ENCODE data around the gene DROSHA. TPM values are rescaled to one million over a fixed set of nuclear protein-coding genes. Genes with fewer than 3 reads are reported as not detected.

DROSHA gene
- total and polyA plus RNA-seq, 8 donors, result 25.2 to 77.2 (median 44.0) TPM

DNA sequence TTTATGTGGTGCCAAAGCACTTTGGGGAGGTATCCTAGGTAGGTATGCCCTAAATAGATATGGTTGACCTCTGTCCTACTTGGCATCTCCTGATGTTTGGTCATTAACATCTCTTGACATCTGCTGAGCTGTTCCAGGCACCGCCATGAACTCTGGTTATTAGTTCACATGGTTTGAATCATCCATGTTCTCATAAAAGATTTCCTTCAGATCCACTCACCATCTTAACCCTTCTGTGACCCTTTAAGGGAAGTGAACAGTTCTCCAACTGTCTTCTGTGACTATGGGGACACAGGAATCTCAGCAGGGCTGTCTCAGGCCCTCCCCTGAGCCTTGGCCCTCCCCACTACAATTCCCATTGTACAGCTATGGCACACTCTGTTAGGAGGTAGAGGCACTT lies 170.7 kb downstream of the DROSHA start:
- 39 to 73% (median 68%) methylated on average over 1 of the region's 1 CpG for WGBS, 5 donors

GRCh38 chr5:31359839-31360238 lies 172.1 kb downstream of the DROSHA start:
- DNase-seq, result no peak
- no peak for TF ChIP-seq POLR2A (IDR thresholded peaks at IDR 0.05)
- TF ChIP-seq CTCF (IDR thresholded peaks at IDR 0.05), result no peak
- no peak for TF ChIP-seq POLR2AphosphoS5 (IDR thresholded peaks at IDR 0.05)
- no peak for TF ChIP-seq EP300 (IDR thresholded peaks at IDR 0.05)
- Histone ChIP-seq H3K4me1 (no peaks in the 10 kb centered on the region), H3K36me3 (no peaks in the 10 kb centered on the region), H3K27me3 (no peaks in the 10 kb centered on the region), H3K4me3 (no peak overlapping the region), H3K27ac (no peak overlapping the region), H3K9me3 (peaks cover 0 to 7% (median 2%) of the 10 kb centered on the region in 4 donors)
- WGBS, 5 donors, result 39 to 78% (median 63%) methylated on average over 3 of the region's 3 CpGs
- intact Hi-C loops (cut with DNase I; ENCODE audit: low total_unique reads), result no loop called here

More for the DNA sequence above, 170.7 kb downstream of the DROSHA start:
- no peaks in the 10 kb centered on the region for H3K27me3 ChIP-seq
- no peak for TF ChIP-seq POLR2A (IDR thresholded peaks at IDR 0.05)
- no peak for TF ChIP-seq POLR2AphosphoS5 (IDR thresholded peaks at IDR 0.05)
- TF ChIP-seq EP300 (IDR thresholded peaks at IDR 0.05), result no peak
- TF ChIP-seq CTCF (IDR thresholded peaks at IDR 0.05), result no peak
- no peak overlapping the region for H3K4me3 ChIP-seq
- peaks cover 0 to 5% (median 0%) of the 10 kb centered on the region in 4 donors for H3K9me3 ChIP-seq
- no peaks in the 10 kb centered on the region for H3K4me1 ChIP-seq
- DNase-seq, result peak in 1 of 2 donors; percentile 46
- no peaks in the 10 kb centered on the region for H3K36me3 ChIP-seq
- H3K27ac ChIP-seq, result no peak overlapping the region
- intact Hi-C loops (cut with DNase I; ENCODE audit: low total_unique reads), result no loop called here

DNA sequence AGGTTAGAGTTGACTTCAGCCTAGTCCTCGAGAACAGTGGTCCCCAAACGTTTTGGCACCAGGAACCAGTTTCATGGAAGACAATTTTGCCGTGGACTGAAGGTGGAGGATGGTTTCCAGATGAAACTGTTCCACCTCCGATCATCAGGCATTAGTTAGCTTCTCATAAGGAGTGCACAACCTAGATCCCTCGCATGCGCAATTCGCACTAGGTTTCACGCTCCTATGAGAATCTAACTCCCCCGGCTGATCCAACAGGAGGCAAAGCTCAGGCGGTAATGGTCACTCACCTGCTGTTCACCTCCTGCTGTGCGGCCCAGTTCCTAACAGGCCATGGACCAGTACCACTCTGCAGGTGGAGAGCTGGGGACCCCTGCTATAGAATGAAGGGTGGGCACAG lies 174.9 kb downstream of the DROSHA start:
- H3K36me3 ChIP-seq, result no peaks in the 10 kb centered on the region
- no peaks in the 10 kb centered on the region for H3K27me3 ChIP-seq
- no peak overlapping the region for H3K4me3 ChIP-seq
- H3K9me3 ChIP-seq, result peaks cover 0 to 7% (median under 1%) of the 10 kb centered on the region in 4 donors
- no peak overlapping the region for H3K27ac ChIP-seq
- DNase-seq, result no peak
- WGBS, 5 donors, result 76 to 86% (median 81%) methylated on average over 11 of the region's 11 CpGs
- intact Hi-C loops (cut with DNase I; ENCODE audit: low total_unique reads), result no loop called here
- TF ChIP-seq EP300 (IDR thresholded peaks at IDR 0.05) (no peak), POLR2AphosphoS5 (IDR thresholded peaks at IDR 0.05) (no peak), CTCF (IDR thresholded peaks at IDR 0.05) (no peak), POLR2A (IDR thresholded peaks at IDR 0.05) (no peak)
- no peaks in the 10 kb centered on the region for H3K4me1 ChIP-seq

GRCh38 chr5:31355337-31355736 lies 176.6 kb downstream of the DROSHA start:
- 45 to 92% (median 73%) methylated on average over 3 of the region's 3 CpGs for WGBS, 5 donors
- H3K4me1 ChIP-seq, result no peaks in the 10 kb centered on the region
- H3K27me3 ChIP-seq, result no peaks in the 10 kb centered on the region
- intact Hi-C loops (cut with DNase I; ENCODE audit: low total_unique reads), result no loop called here
- H3K4me3 ChIP-seq, result no peak overlapping the region
- H3K36me3 ChIP-seq, result no peaks in the 10 kb centered on the region
- no peak for TF ChIP-seq CTCF (IDR thresholded peaks at IDR 0.05)
- TF ChIP-seq POLR2AphosphoS5 (IDR thresholded peaks at IDR 0.05), result no peak
- no peak for TF ChIP-seq POLR2A (IDR thresholded peaks at IDR 0.05)
- TF ChIP-seq EP300 (IDR thresholded peaks at IDR 0.05), result no peak
- peaks cover 0 to 7% (median 0%) of the 10 kb centered on the region in 4 donors for H3K9me3 ChIP-seq
- DNase-seq, result no peak
- no peak overlapping the region for H3K27ac ChIP-seq

Small RNA genes lying within 50 kb of the gene (small RNA-seq; reads per million reads assigned to genes)
- 0 reads per million in 4 donors for gene RF00019

Other genes starting within 250 kb of the DROSHA start
- 10 to 100 TPM in 2 of 5 donors, 1 to 10 TPM in 3; 1.4 to 40.6 (median 7.0) TPM for gene C5orf22, start 208 bp upstream of the DROSHA start, total RNA-seq
- 10 to 100 TPM in 1 of 3 donors, 1 to 10 TPM in 2; 8.5 to 11.8 (median 8.7) TPM for gene C5orf22, start 208 bp upstream of the DROSHA start, polyA plus RNA-seq
- gene PDZD2, start 107.0 kb upstream of the DROSHA start, total RNA-seq, result 10 to 100 TPM in 2 of 5 donors, 1 to 10 TPM in 2, under 1 TPM in 1; under 0.01 to 61.3 (median 8.9) TPM
- 1 to 10 TPM; 1.6 to 4.9 (median 2.8) TPM for gene PDZD2, start 107.0 kb upstream of the DROSHA start, polyA plus RNA-seq

All from stomach (tissue), 9 donors.